Left lung (tissue), 10 donors: ENCODE measurements around the gene ISLR. TPM values are rescaled to one million over a fixed set of nuclear protein-coding genes. Genes with fewer than 3 reads are reported as not detected.

ENCODE experiments used
- ATAC-seq: fragments of 200-7000 bp; cut with Tn5 transposase; one replicate; pipeline ENCODE4 v1.9.1; 2020; ENCODE audit warnings: moderate library complexity
- DNase-seq, 4 donors: peaks; one replicate each; pipeline ENCODE4 v3.0.0-alpha.2; 2013 to 2020
- H3K27ac ChIP-seq, 2 donors: fragments of 200-600 bp; sonication (generic) in 1 of 2; one replicate each; pipeline versions ENCODE4 v1.5.0 to v1.8.0; 2020 to 2021
- H3K27me3 ChIP-seq, 2 donors: fragments of 200-600 bp; sonication (generic) in 1 of 2; one replicate each; pipeline versions ENCODE4 v1.5.0 to v1.8.0; 2020 to 2021
- H3K36me3 ChIP-seq, 2 donors: fragments of 200-600 bp; sonication (generic) in 1 of 2; one replicate each; pipeline versions ENCODE4 v1.5.0 to v1.8.0; 2020 to 2021
- H3K4me1 ChIP-seq, 2 donors: fragments of 200-600 bp; one replicate each; pipeline ENCODE4 v1.8.0; 2021
- H3K4me3 ChIP-seq, 2 donors: fragments of 200-600 bp; sonication (generic) in 1 of 2; one replicate each; pipeline versions ENCODE4 v1.5.0 to v1.8.0; 2020 to 2021; ENCODE audit warnings: mild to moderate bottlenecking in 1 of 2
- H3K9me3 ChIP-seq, 2 donors: fragments of 200-600 bp; sonication (generic) in 1 of 2; one replicate each; pipeline versions ENCODE4 v1.5.0 to v1.8.0; 2020 to 2021
- CTCF ChIP-seq, 2 donors: fragments of 200-600 bp; sonication (generic) in 1 of 2; IDR thresholded peaks; one replicate each; pipeline versions ENCODE4 v1.5.0 to v1.8.0; 2021; ENCODE audit warnings: antibody characterized with exemption in 2 of 2
- intact Hi-C, 2 donors: fragments of 100-400 bp; cut with DNase I; formaldehyde crosslinking; loops; one replicate each; pipeline versions ENCODE4 v1.11.2 to v1.14.2; 2022
- polyA plus RNA-seq, 6 donors: library from polyadenylated mRNA; unstranded; fragments of 120-200 nt; gene quantifications; one replicate each; pipeline ENCODE4 v1.2.1, GENCODE V29; 2013; ENCODE audit not compliant: insufficient read length in 6 of 6
- total RNA-seq, 2 donors: library from RNA; stranded (reverse); fragmentation: NEBNext Ultra II Directional; extraction: Animal tissue kit (Norgen Biotek cat#: 25700); gene quantifications; one replicate each; pipeline ENCODE4 v1.2.1, GENCODE V29; 2021
- donor health status: DM: no; HTN: yes; CAD: no.
- donor health status: DM: no; HTN: no; CAD: no.

The ISLR gene
- total and polyA plus RNA-seq, 8 donors: 10.4 to 60.1 (median 52.6) TPM

GRCh38 chr15:74201710-74202420, 28.4 kb downstream of the ISLR start:
- intact Hi-C loops: no loop called here
- no peaks in the 10 kb centered on the region for H3K9me3 ChIP-seq
- ATAC-seq (no peak), DNase-seq (peak in 1 of 4 donors; percentile 34)
- H3K36me3 ChIP-seq: no peaks in the 10 kb centered on the region
- peaks cover 0 to 11% of the 10 kb centered on the region in 2 donors for H3K27me3 ChIP-seq
- H3K27ac ChIP-seq: no peak overlapping the region
- H3K4me1 ChIP-seq: peaks cover under 1 to 4% of the 10 kb centered on the region in 2 donors
- no peak overlapping the region for H3K4me3 ChIP-seq
- no peak for TF ChIP-seq CTCF (IDR thresholded peaks at IDR 0.05)

GRCh38 chr15:74202452-74203401, 29.2 kb downstream of the ISLR start, which contains the start of gene STRA6:
STRA6 (minus strand) TSS chr15:74202787; CDS start chr15:74202267, 520 bp downstream.
- peak in 1 of 4 donors; percentile 77 for DNase-seq
- intact Hi-C loops: no loop called here
- ATAC-seq: peak; percentile 58
- H3K9me3 ChIP-seq: no peaks in the 10 kb centered on the region
- peaks cover 0 to 4% of the 10 kb centered on the region in 2 donors for H3K4me1 ChIP-seq
- H3K4me3 ChIP-seq: no peak within 1 kb of the TSS
- H3K27me3 ChIP-seq: peaks cover 0 to 11% of the 10 kb centered on the region in 2 donors
- no peak within 1 kb of the TSS for H3K27ac ChIP-seq
- TF ChIP-seq CTCF (IDR thresholded peaks at IDR 0.05): no peak
- H3K36me3 ChIP-seq: no peaks in the 10 kb centered on the region

- Histone ChIP-seq H3K36me3 (no peaks in the 10 kb centered on the region), H3K4me1 (peaks cover 0 to 4% of the 10 kb centered on the region in 2 donors), H3K27ac (no peak overlapping the region), H3K9me3 (no peaks in the 10 kb centered on the region), H3K4me3 (no peak overlapping the region), H3K27me3 (peaks cover 0 to 16% of the 10 kb centered on the region in 2 donors)
- DNase-seq (peak in 3 of 4 donors; percentile 46 to 73 (median 49)), ATAC-seq (peak; percentile 49)
- no peak for TF ChIP-seq CTCF (IDR thresholded peaks at IDR 0.05)
- intact Hi-C loops: no loop called here
These were observed 30.5 kb downstream of the ISLR start for GRCh38 chr15:74203914-74204431.

- H3K9me3 ChIP-seq: no peaks in the 10 kb centered on the region
- intact Hi-C loops: no loop called here
- no peak for TF ChIP-seq CTCF (IDR thresholded peaks at IDR 0.05)
- peaks cover 0 to 4% of the 10 kb centered on the region in 2 donors for H3K4me1 ChIP-seq
- H3K4me3 ChIP-seq: no peak overlapping the region
- DNase-seq (peak in 1 of 4 donors; percentile 18), ATAC-seq (no peak)
- H3K36me3 ChIP-seq: no peaks in the 10 kb centered on the region
- no peak overlapping the region for H3K27ac ChIP-seq
- H3K27me3 ChIP-seq: peaks cover 0 to 16% of the 10 kb centered on the region in 2 donors
These were observed 32.1 kb downstream of the ISLR start for GRCh38 chr15:74205582-74205947.
